GM04504 (cell line): ENCODE measurements around the gene FTL.

Source experiments
- DNase-seq: peaks from one replicate; pipeline ENCODE4 v3.0.0-alpha.2; 2012; ENCODE audit warnings: low read depth

Gene FTL

DNA sequence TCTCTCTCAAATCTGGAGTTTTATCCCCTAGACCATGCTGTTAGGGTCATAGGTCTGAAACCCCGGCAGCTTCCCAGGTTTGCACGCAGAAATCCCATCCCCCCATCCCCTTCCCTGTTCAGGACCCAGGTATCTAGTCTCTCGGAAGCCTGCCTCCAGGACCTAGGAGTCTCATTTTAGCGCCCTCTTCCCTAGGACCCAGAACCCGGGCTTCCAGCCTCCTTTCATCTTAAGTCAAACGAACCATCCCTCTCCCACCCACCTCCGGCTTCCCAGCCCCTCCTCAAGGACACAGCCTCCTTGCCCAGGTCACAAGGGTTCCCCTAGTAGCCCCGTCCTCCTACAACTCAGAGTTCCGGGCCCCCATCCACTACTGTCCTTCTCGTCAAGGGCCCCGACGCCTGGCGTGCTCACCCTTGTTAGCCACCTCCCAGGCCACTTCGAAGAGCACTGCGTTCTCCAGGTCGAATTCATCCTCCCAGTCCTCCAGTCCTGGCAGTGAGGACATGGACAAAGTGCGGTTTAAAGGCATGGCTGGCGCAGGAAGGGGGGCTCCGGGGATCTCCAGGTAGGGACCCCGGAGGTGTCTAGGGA is 27.6 kb downstream of the FTL start:
- no peak for DNase-seq

DNA sequence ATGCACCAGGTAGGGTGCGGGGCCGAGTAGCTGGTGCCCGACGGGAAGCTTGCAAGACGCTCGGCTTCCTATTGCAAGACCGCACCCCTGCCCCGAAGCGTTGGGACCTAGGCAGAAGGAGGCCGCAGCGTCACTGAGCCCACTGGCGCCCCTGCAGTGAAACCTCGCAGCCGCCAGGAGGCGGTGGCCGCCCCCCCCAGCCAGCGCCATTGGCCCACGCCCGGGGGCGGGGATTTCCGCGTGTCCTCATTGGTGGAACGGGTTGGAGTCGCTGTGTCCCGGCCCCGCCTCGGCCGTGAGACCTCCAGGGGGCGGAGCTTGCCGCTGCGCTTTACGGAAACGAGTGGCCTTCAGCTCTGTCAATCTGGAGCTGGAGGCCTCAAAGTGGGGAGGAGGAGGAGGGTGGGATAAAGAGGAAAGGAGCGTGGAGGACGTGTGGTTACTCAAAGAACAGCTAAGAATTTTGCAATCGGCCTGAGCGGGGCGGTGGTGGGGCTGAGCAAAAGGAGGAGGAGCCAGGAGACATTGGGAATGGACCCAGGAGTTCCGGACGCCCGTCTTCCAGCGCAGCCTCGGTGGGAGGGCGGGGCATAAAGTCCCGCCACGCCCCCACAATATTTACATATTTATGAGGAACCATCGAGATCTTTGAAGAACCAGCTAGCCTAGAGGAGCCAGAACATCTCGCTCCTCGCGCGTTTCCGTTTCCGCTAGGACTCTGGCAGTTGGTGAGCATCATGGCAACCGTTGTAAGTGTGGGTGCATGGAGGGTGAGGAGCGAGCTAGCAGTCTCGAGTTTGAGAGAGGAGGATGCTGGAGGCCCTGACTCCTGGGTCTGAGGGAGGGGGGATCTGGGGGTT is 28.3 kb downstream of the FTL start, which contains the start of the genes GYS1 and RUVBL2:
Gene GYS1 (minus strand): TSS at position 135 of the 860 bp plus-strand sequence. CDS start 197 bp downstream, outside the sequence.
Gene RUVBL2 (plus strand): TSS at position 713 of the 860 bp plus-strand sequence. CDS start 25 bp downstream, at position 738.
- DNase-seq = peak; percentile 100

DNA sequence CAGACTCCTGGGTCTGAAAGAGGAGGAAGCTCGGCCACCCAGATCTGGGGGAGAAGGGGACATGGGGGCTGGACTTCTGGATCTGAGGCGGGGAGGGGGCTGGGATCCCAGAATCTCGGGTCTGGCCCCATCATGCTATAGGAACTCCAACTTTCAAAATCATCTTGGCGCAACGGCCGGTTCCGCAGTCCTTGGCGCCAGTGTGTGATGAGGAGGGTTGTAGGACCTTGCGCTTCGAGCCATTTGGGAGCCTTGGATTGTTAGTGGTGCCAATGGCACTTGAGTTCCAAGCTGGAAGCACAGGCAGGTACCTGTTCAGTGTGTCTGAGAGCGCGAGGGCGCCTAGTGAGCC is 28.9 kb downstream of the FTL start:
- DNase-seq = no peak

DNA sequence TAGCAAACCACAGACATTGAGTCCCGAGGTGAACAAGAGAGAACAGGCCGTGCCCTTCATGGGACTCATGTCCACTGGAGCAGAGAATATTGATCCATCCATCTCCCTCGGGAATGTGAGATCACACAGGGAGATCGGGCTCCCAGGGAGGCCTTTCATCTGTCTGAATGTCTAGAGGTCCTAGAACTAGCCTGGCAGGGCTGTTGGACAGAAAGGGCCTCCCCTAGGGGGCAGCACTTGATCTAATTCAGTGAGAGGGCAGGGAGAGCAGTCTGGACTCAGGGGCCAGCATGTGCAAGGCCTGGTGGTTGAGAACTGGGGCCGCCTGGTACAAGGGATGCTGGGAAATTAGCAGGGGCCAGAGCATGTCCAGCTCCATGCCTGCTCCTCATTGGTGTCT is 32.9 kb downstream of the FTL start:
- DNase-seq = no peak

DNA sequence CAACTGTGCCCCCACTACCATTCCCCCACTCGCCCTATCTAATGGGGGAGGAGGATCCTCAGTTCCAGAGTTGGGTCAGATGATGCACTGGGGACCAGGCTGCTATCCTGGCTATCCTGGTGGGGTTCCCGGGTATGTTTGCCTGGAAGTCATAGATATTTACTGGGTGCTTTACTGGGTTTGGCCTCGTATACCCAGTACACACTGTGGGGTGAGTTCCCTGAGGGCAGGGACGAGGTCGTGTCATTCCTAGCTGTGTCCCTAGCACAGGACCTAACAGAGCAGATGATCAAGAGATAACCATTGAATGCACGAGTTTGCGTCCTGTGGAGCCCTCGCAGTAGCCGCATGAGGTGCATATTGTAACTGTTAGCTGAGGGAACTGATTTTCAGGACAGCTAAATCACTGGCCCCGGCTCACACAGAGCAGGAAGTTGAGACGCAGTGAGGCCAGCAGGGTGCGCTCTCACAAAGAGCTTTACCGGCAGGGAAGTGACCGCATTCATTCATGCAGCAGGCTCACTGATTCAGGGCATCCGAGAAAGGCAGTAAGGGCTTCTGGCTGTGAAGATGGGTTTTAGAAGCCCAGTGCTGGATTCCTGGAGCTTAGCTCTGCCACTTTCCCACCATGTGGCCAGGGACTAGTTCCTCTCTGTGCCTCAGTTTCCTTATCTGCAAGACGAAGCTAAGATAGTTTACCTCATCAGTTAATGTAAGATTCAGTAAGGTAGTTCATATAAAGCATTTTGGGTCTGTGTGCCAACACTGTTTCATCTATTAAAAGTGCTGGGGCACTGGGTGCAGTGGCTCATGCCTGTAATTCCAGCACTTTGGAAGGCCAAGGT is 34.6 kb downstream of the FTL start:
- no peak for DNase-seq

DNA sequence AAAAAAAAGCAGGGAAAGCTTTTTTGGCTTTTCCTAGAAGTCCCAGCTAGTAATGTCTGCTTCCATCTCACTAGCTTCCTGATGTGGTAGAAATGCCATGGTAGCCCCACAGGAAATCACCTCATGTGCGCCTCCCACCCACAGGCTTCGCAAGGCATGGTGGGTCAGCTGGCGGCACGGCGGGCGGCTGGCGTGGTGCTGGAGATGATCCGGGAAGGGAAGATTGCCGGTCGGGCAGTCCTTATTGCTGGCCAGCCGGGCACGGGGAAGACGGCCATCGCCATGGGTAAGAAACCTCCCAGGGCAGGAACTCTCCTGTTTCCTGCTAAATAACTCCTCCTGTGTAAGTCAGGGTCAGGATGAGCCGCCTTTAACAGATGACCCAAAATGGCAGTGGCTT is 39.0 kb downstream of the FTL start:
- no peak for DNase-seq

DNA sequence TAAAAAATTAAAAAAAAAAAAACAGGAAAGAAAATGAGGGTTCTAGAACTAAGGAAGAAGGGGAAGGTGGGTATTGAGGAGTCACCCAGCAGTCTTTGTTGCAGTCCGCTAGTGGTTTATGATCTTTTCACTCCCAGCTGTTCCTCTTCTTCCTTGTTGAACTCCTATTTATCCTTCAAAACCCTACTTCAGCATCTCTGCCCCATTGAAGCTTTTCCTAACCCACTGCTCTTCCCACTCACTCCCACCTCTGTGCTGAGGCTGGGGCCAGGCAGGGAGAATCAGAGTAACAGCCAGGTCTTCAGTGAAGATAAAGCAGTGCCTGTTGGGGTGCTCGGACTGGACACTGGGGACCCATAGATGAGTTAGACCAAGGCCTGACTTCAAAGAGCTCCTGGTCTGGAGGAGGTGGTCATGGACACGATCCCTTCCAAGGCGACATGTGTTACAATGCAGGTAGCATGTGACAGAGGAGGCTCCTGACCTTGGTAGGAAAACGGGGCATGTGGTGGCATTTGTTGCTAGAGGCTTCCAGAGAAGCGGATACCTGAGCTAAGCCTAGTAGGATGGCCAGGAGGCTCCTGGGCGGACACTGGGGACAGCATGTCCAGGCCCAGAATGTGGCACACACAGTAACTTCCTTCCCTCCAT is 40.0 kb downstream of the FTL start:
- DNase-seq = no peak

DNA sequence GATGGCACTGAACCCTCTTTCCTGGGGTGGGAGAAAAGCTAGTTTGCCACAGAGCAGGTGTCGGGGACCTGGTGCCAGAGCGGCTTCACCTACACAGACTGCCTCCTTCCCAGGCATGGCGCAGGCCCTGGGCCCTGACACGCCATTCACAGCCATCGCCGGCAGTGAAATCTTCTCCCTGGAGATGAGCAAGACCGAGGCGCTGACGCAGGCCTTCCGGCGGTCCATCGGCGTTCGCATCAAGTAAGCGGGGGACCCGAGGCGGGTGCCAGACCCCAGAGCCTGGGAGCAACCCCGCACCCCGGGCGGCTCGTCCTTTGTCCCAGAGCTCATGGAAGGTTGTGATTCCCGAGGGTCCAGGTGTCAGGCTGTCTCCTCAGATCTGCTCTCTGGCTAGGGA is 41.8 kb downstream of the FTL start:
- no peak for DNase-seq

DNA sequence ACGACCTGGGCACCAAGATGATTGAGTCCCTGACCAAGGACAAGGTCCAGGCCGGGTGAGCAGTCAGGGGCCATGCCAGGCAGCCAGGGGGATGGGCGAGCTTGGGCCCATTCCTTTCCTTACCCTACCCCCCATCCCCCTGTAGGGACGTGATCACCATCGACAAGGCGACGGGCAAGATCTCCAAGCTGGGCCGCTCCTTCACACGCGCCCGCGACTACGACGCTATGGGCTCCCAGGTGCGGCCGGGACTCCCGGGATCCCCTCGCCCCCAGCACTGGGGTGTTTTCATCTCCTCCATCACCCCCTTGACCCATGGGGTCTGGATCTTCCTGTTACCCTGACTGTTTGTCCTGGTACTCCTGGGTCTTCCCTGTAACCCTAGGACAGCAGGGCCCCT is 44.7 kb downstream of the FTL start:
- DNase-seq = no peak

DNA sequence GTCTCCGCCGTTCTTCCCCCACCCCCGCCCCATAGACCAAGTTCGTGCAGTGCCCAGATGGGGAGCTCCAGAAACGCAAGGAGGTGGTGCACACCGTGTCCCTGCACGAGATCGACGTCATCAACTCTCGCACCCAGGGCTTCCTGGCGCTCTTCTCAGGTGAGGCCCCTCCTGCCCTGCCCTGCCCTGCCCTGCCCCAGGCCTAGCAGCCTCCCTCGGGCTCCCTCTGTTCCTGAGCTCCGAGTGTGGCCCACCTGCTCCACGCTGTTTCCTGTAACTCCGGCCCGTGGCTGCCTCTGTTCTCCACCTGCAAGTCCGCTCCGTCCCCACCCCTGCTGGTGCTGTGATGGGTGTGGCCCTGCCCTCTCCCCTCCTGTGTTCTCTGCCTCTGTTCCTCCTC is 45.3 kb downstream of the FTL start:
- DNase-seq = no peak

DNA sequence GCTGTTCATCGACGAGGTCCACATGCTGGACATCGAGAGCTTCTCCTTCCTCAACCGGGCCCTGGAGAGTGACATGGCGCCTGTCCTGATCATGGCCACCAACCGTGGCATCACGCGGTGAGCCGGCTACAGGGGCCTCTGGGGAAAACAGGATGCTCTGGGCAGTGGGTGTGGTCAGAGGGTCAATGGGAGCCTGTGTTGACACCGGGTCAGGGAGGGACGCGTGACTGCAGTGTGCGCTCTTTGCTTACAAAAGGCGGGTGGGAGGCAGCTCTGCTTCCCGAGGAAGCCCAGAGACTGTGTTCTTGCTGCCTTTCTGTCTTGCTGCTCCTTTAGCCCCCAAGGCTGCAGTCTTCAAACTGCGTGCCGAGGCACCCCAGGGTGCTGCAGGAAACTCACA is 46.1 kb downstream of the FTL start:
- no peak for DNase-seq

DNA sequence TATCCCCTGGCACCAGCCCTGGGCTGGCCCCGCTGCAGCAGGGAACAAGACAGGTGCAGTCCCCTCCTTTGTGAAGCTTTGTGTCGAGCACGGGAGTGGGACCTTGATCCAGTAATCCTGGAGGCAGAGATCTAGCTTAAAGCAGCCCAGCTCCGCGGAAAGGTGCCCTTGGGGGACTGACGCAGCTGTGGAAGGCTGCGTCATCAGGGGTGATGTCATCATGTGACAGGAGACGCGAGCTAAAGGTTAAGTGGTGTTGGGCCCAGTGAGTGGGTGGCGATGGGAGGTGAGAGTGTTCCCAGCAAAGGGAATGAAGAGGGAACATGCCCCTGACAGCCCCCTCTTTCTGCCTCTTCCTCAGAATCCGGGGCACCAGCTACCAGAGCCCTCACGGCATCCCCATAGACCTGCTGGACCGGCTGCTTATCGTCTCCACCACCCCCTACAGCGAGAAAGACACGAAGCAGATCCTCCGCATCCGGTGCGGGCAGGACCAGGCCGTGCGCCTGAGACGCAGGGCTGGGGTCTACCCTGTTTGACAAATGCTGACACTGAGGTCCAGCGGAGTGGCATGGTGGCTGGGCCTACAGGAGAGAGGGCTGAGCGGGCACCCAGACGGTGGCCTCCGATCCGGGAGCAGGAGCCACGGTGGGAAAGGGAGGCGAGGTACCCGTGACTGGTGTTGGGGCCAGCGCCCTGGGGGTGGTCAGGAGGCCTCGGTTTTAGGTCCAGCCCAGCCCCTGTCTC is 49.2 kb downstream of the FTL start:
- no peak for DNase-seq

DNA sequence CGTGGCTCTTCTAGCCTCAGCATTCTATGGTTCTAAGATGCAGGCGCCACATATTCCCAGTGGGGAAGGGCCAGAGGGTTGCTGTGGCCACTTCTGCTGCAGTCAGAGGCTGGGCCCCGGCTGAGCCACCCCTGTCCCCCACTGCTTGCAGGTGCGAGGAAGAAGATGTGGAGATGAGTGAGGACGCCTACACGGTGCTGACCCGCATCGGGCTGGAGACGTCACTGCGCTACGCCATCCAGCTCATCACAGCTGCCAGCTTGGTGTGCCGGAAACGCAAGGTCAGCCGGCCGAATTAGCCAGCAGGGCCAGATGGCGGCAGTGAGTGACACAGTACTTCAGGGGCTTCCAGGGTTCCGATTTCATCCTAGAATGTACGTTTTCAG is 49.8 kb downstream of the FTL start:
- no peak for DNase-seq

DNA sequence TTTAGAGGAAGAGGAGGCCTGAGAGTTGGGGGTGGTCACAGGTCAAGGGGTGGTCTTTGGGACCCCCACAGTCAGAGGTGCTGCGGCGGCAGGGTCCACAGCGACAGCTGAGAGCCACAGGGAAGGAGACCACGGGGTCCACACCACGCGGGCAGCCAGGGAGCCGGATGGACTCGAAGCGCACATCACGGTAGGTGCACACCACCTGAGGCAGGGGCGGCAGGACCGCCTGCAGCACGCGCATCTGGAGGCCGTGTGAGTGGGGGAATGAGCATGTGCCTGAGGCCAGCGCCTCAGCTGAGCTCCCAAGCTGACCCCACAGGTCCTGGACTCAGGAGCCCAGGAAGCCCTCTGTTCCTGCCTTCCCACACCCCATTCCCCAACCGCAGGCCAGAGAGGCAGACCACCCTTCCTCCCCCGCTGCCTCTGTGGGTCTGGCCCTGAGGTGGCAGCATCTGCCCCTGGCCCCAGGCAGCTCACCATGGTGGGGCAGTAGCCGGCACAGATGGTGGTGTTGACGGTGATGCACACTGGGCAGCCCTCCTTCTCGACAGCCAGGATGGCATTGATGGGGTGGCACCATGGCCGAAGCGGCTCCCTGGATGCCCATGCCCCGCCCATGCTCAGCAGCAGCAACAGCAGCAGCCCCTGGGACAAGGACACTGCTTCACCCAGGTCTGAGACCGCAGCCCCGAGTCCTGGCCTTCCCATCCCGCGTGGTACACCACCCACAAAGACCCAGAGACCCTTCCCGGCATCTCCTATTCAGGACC is 51.1 kb downstream of the FTL start:
- DNase-seq = no peak
